ENCODE results near the gene GBA3.

GBA3 gene

GRCh38 chr4:22780797-22781196, 88.1 kb downstream of the GBA3 start:
- H3K36me3 ChIP-seq (ENCODE audit: control insufficient read depth in 1 of 2, insufficient read depth in 2 of 2, low read length in 2 of 2) = no peaks in the 10 kb centered on the region
- H3K9me3 ChIP-seq (ENCODE audit: control insufficient read depth in 1 of 2, low read length in 2 of 2) = no peaks in the 10 kb centered on the region
- no peak overlapping the region for H3K27ac ChIP-seq (ENCODE audit: low read length)
- no peak overlapping the region for H3K4me3 ChIP-seq (ENCODE audit: low read depth in 1 of 2, low read length in 2 of 2)
- H3K27me3 ChIP-seq (ENCODE audit: low read depth, low read length) = no peaks in the 10 kb centered on the region
- H3K4me1 ChIP-seq (ENCODE audit: control insufficient read depth in 1 of 2, insufficient read depth in 2 of 2, low read length in 2 of 2) = no peaks in the 10 kb centered on the region

GRCh38 chr4:22787753-22788375, 95.1 kb downstream of the GBA3 start:
- H3K4me3 ChIP-seq (ENCODE audit: low read depth in 1 of 2, low read length in 2 of 2) = no peak overlapping the region
- no peaks in the 10 kb centered on the region for H3K4me1 ChIP-seq (ENCODE audit: control insufficient read depth in 1 of 2, insufficient read depth in 2 of 2, low read length in 2 of 2)
- no peak overlapping the region for H3K27ac ChIP-seq (ENCODE audit: low read length)
- no peaks in the 10 kb centered on the region for H3K36me3 ChIP-seq (ENCODE audit: control insufficient read depth in 1 of 2, insufficient read depth in 2 of 2, low read length in 2 of 2)
- no peaks in the 10 kb centered on the region for H3K9me3 ChIP-seq (ENCODE audit: control insufficient read depth in 1 of 2, low read length in 2 of 2)
- no peaks in the 10 kb centered on the region for H3K27me3 ChIP-seq (ENCODE audit: low read depth, low read length)

GRCh38 chr4:22790631-22791030, 97.9 kb downstream of the GBA3 start:
- no peaks in the 10 kb centered on the region for H3K27me3 ChIP-seq (ENCODE audit: low read depth, low read length)
- no peaks in the 10 kb centered on the region for H3K9me3 ChIP-seq (ENCODE audit: control insufficient read depth in 1 of 2, low read length in 2 of 2)
- no peak overlapping the region for H3K27ac ChIP-seq (ENCODE audit: low read length)
- H3K36me3 ChIP-seq (ENCODE audit: control insufficient read depth in 1 of 2, insufficient read depth in 2 of 2, low read length in 2 of 2) = no peaks in the 10 kb centered on the region
- H3K4me3 ChIP-seq (ENCODE audit: low read depth in 1 of 2, low read length in 2 of 2) = no peak overlapping the region
- H3K4me1 ChIP-seq (ENCODE audit: control insufficient read depth in 1 of 2, insufficient read depth in 2 of 2, low read length in 2 of 2) = no peaks in the 10 kb centered on the region

GRCh38 chr4:22794732-22795131, 102.0 kb downstream of the GBA3 start:
- no peak overlapping the region for H3K27ac ChIP-seq (ENCODE audit: low read length)
- H3K4me3 ChIP-seq (ENCODE audit: low read depth in 1 of 2, low read length in 2 of 2) = no peak overlapping the region
- no peaks in the 10 kb centered on the region for H3K36me3 ChIP-seq (ENCODE audit: control insufficient read depth in 1 of 2, insufficient read depth in 2 of 2, low read length in 2 of 2)
- no peaks in the 10 kb centered on the region for H3K27me3 ChIP-seq (ENCODE audit: low read depth, low read length)
- H3K9me3 ChIP-seq (ENCODE audit: control insufficient read depth in 1 of 2, low read length in 2 of 2) = no peaks in the 10 kb centered on the region
- H3K4me1 ChIP-seq (ENCODE audit: control insufficient read depth in 1 of 2, insufficient read depth in 2 of 2, low read length in 2 of 2) = no peaks in the 10 kb centered on the region

- Histone ChIP-seq H3K4me1 (ENCODE audit: control insufficient read depth in 1 of 2, insufficient read depth in 2 of 2, low read length in 2 of 2) (no peaks in the 10 kb centered on the region), H3K36me3 (ENCODE audit: control insufficient read depth in 1 of 2, insufficient read depth in 2 of 2, low read length in 2 of 2) (no peaks in the 10 kb centered on the region), H3K9me3 (ENCODE audit: control insufficient read depth in 1 of 2, low read length in 2 of 2) (no peaks in the 10 kb centered on the region), H3K27me3 (ENCODE audit: low read depth, low read length) (no peaks in the 10 kb centered on the region), H3K27ac (ENCODE audit: low read length) (no peak overlapping the region), H3K4me3 (ENCODE audit: low read depth in 1 of 2, low read length in 2 of 2) (no peak overlapping the region)
Observed at GRCh38 chr4:22801391-22801790, 108.7 kb downstream of the GBA3 start.

- Histone ChIP-seq H3K27ac (ENCODE audit: low read length) (no peak overlapping the region), H3K4me3 (ENCODE audit: low read depth in 1 of 2, low read length in 2 of 2) (no peak overlapping the region), H3K9me3 (ENCODE audit: control insufficient read depth in 1 of 2, low read length in 2 of 2) (no peaks in the 10 kb centered on the region), H3K4me1 (ENCODE audit: control insufficient read depth in 1 of 2, insufficient read depth in 2 of 2, low read length in 2 of 2) (no peaks in the 10 kb centered on the region), H3K27me3 (ENCODE audit: low read depth, low read length) (no peaks in the 10 kb centered on the region), H3K36me3 (ENCODE audit: control insufficient read depth in 1 of 2, insufficient read depth in 2 of 2, low read length in 2 of 2) (no peaks in the 10 kb centered on the region)
Observed at GRCh38 chr4:22802876-22803275, 110.1 kb downstream of the GBA3 start.

- Histone ChIP-seq H3K9me3 (ENCODE audit: control insufficient read depth in 1 of 2, low read length in 2 of 2) (no peaks in the 10 kb centered on the region), H3K27ac (ENCODE audit: low read length) (no peak overlapping the region), H3K36me3 (ENCODE audit: control insufficient read depth in 1 of 2, insufficient read depth in 2 of 2, low read length in 2 of 2) (no peaks in the 10 kb centered on the region), H3K4me1 (ENCODE audit: control insufficient read depth in 1 of 2, insufficient read depth in 2 of 2, low read length in 2 of 2) (no peaks in the 10 kb centered on the region), H3K27me3 (ENCODE audit: low read depth, low read length) (no peaks in the 10 kb centered on the region), H3K4me3 (ENCODE audit: low read depth in 1 of 2, low read length in 2 of 2) (no peak overlapping the region)
Observed at GRCh38 chr4:22803512-22803911, 110.8 kb downstream of the GBA3 start.

GRCh38 chr4:22814906-22815305, 122.2 kb downstream of the GBA3 start:
- Histone ChIP-seq H3K36me3 (ENCODE audit: control insufficient read depth in 1 of 2, insufficient read depth in 2 of 2, low read length in 2 of 2) (no peaks in the 10 kb centered on the region), H3K27ac (ENCODE audit: low read length) (no peak overlapping the region), H3K9me3 (ENCODE audit: control insufficient read depth in 1 of 2, low read length in 2 of 2) (no peaks in the 10 kb centered on the region), H3K27me3 (ENCODE audit: low read depth, low read length) (no peaks in the 10 kb centered on the region), H3K4me3 (ENCODE audit: low read depth in 1 of 2, low read length in 2 of 2) (no peak overlapping the region), H3K4me1 (ENCODE audit: control insufficient read depth in 1 of 2, insufficient read depth in 2 of 2, low read length in 2 of 2) (no peaks in the 10 kb centered on the region)

GRCh38 chr4:22824091-22824490, 131.4 kb downstream of the GBA3 start:
- no peaks in the 10 kb centered on the region for H3K9me3 ChIP-seq (ENCODE audit: control insufficient read depth in 1 of 2, low read length in 2 of 2)
- H3K27me3 ChIP-seq (ENCODE audit: low read depth, low read length) = no peaks in the 10 kb centered on the region
- no peaks in the 10 kb centered on the region for H3K4me1 ChIP-seq (ENCODE audit: control insufficient read depth in 1 of 2, insufficient read depth in 2 of 2, low read length in 2 of 2)
- no peak overlapping the region for H3K27ac ChIP-seq (ENCODE audit: low read length)
- H3K36me3 ChIP-seq (ENCODE audit: control insufficient read depth in 1 of 2, insufficient read depth in 2 of 2, low read length in 2 of 2) = no peaks in the 10 kb centered on the region
- no peak overlapping the region for H3K4me3 ChIP-seq (ENCODE audit: low read depth in 1 of 2, low read length in 2 of 2)

GRCh38 chr4:22842360-22843018, 149.8 kb downstream of the GBA3 start:
- no peaks in the 10 kb centered on the region for H3K27me3 ChIP-seq (ENCODE audit: low read depth, low read length)
- no peak overlapping the region for H3K4me3 ChIP-seq (ENCODE audit: low read depth in 1 of 2, low read length in 2 of 2)
- H3K4me1 ChIP-seq (ENCODE audit: control insufficient read depth in 1 of 2, insufficient read depth in 2 of 2, low read length in 2 of 2) = no peaks in the 10 kb centered on the region
- no peaks in the 10 kb centered on the region for H3K9me3 ChIP-seq (ENCODE audit: control insufficient read depth in 1 of 2, low read length in 2 of 2)
- no peak overlapping the region for H3K27ac ChIP-seq (ENCODE audit: low read length)
- no peaks in the 10 kb centered on the region for H3K36me3 ChIP-seq (ENCODE audit: control insufficient read depth in 1 of 2, insufficient read depth in 2 of 2, low read length in 2 of 2)

GRCh38 chr4:22848332-22848731, 155.6 kb downstream of the GBA3 start:
- Histone ChIP-seq H3K27me3 (ENCODE audit: low read depth, low read length) (no peaks in the 10 kb centered on the region), H3K4me1 (ENCODE audit: control insufficient read depth in 1 of 2, insufficient read depth in 2 of 2, low read length in 2 of 2) (peaks cover 0 to 4% of the 10 kb centered on the region in 2 donors)

GRCh38 chr4:22850055-22850454, 157.3 kb downstream of the GBA3 start:
- no peaks in the 10 kb centered on the region for H3K36me3 ChIP-seq (ENCODE audit: control insufficient read depth in 1 of 2, insufficient read depth in 2 of 2, low read length in 2 of 2)
- H3K9me3 ChIP-seq (ENCODE audit: control insufficient read depth in 1 of 2, low read length in 2 of 2) = no peaks in the 10 kb centered on the region
- no peaks in the 10 kb centered on the region for H3K27me3 ChIP-seq (ENCODE audit: low read depth, low read length)
- H3K4me1 ChIP-seq (ENCODE audit: control insufficient read depth in 1 of 2, insufficient read depth in 2 of 2, low read length in 2 of 2) = peaks cover 0 to 4% of the 10 kb centered on the region in 2 donors
- H3K4me3 ChIP-seq (ENCODE audit: low read depth in 1 of 2, low read length in 2 of 2) = no peak overlapping the region
- no peak overlapping the region for H3K27ac ChIP-seq (ENCODE audit: low read length)

More at GRCh38 chr4:22848332-22848731, 155.6 kb downstream of the GBA3 start:
- Histone ChIP-seq H3K4me3 (ENCODE audit: low read depth in 1 of 2, low read length in 2 of 2) (no peak overlapping the region), H3K27ac (ENCODE audit: low read length) (no peak overlapping the region), H3K36me3 (ENCODE audit: control insufficient read depth in 1 of 2, insufficient read depth in 2 of 2, low read length in 2 of 2) (no peaks in the 10 kb centered on the region), H3K9me3 (ENCODE audit: control insufficient read depth in 1 of 2, low read length in 2 of 2) (no peaks in the 10 kb centered on the region)

Data from muscle layer of duodenum (tissue), 2 donors.